ENCODE results near the gene ANGPTL8.

DNA sequence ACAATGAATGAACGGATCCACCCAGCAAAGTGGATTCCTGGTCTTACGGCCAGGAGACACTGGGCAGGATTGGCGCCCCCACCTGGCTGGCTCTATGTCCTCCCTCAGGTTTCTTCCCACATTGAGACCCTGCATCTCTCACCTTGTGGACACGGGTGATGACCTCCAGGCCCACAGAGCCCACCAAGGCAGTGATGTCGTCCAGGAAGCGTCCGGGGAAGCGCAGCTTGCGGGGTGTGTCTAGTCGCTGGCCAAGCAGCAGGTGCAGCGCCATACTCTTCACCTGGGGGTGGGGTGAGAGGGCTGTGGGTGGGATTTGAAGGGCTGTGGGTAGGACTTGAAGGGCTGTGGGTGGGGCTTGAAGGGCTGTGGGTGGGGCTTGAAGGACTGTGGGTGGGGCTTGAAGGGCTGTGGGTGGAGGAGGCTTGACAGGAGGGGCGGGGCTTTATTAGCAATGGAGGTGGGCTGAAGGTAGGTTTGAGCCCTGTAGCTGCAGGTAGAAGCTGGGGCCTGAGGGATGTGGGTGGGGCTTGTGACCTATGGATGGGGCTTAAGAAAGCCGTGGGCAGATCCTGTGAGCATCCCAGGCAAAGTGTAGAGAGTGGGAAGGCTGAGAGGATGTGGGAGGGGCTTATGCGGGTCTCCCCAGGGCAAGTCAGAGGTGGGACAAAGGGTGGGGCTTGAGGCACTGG, 12.1 kb upstream of the ANGPTL8 start:
- TF ChIP-seq EZH2phosphoT487 (IDR thresholded peaks at IDR 0.05; ENCODE audit: low read depth), result no peak
- TF ChIP-seq, protein P1, sequence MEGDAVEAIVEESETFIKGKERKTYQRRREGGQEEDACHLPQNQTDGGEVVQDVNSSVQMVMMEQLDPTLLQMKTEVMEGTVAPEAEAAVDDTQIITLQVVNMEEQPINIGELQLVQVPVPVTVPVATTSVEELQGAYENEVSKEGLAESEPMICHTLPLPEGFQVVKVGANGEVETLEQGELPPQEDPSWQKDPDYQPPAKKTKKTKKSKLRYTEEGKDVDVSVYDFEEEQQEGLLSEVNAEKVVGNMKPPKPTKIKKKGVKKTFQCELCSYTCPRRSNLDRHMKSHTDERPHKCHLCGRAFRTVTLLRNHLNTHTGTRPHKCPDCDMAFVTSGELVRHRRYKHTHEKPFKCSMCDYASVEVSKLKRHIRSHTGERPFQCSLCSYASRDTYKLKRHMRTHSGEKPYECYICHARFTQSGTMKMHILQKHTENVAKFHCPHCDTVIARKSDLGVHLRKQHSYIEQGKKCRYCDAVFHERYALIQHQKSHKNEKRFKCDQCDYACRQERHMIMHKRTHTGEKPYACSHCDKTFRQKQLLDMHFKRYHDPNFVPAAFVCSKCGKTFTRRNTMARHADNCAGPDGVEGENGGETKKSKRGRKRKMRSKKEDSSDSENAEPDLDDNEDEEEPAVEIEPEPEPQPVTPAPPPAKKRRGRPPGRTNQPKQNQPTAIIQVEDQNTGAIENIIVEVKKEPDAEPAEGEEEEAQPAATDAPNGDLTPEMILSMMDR (IDR thresholded peaks at IDR 0.05; ENCODE audit: low read depth, low read length), result peak; percentile 46
